ENCODE data around the gene SND1.

GRCh38 chr7:127745445-127745844 is 93.5 kb downstream of the SND1 start:
- TF ChIP-seq HDGF (IDR thresholded peaks at IDR 0.05): no peak
- TF ChIP-seq CTCF (IDR thresholded peaks at IDR 0.05 in 2 of 3, conservative IDR thresholded peaks at IDR 0.05 in 1 of 3; ENCODE audit: control insufficient read depth in 2 of 3, extremely low read depth in 1 of 3, insufficient read depth in 1 of 3, low read depth in 3 of 3, low read length in 3 of 3): no peak
- no peak for TF ChIP-seq BHLHE40 (IDR thresholded peaks at IDR 0.05; ENCODE audit: borderline replicate concordance in 1 of 2, low read depth in 2 of 2, low read length in 1 of 2)
- no peak for TF ChIP-seq TCF7 (IDR thresholded peaks at IDR 0.05; ENCODE audit: borderline replicate concordance)
- TF ChIP-seq POLR2AphosphoS2 (IDR thresholded peaks at IDR 0.05; ENCODE audit: low read depth, low read length): no peak
- no peak for TF ChIP-seq POLR2A (IDR thresholded peaks at IDR 0.05; ENCODE audit: low read depth, low read length)
- TF ChIP-seq, protein P1, sequence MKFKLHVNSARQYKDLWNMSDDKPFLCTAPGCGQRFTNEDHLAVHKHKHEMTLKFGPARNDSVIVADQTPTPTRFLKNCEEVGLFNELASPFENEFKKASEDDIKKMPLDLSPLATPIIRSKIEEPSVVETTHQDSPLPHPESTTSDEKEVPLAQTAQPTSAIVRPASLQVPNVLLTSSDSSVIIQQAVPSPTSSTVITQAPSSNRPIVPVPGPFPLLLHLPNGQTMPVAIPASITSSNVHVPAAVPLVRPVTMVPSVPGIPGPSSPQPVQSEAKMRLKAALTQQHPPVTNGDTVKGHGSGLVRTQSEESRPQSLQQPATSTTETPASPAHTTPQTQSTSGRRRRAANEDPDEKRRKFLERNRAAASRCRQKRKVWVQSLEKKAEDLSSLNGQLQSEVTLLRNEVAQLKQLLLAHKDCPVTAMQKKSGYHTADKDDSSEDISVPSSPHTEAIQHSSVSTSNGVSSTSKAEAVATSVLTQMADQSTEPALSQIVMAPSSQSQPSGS (IDR thresholded peaks at IDR 0.05; ENCODE audit: low read length): no peak
- TF ChIP-seq MEF2B (IDR thresholded peaks at IDR 0.05; ENCODE audit: partially characterized antibody, poor library complexity, severe bottlenecking): no peak

All from GM12878 (cell line).